ENCODE data around the gene FIGNL1.

GRCh38 chr7:50449501-50449880, 659 bp downstream of the FIGNL1 start:
- TF ChIP-seq CTCF (IDR thresholded peaks at IDR 0.05) (no peak), POLR2A (IDR thresholded peaks at IDR 0.05) (no peak)
